H9 (cell line): ENCODE results near the gene CCNQ. TPM values are rescaled to one million over a fixed set of nuclear protein-coding genes. Genes with fewer than 3 reads are reported as not detected.

Experiments used
- DNase-seq: peaks from one replicate; pipeline ENCODE4 v3.0.0-alpha.2; 2017
- H2AFZ ChIP-seq: one replicate; pipeline ENCODE4 v1.6.1; 2013; ENCODE audit warnings: mild to moderate bottlenecking, low read length, control low read depth, moderate library complexity
- H2AK5ac ChIP-seq: 2 replicates; pipeline ENCODE4 v1.6.1; 2013; ENCODE audit warnings: low read length, control low read depth, mixed read lengths; ENCODE audit not compliant: insufficient read length
- H2BK120ac ChIP-seq: one replicate; pipeline ENCODE4 v1.6.1; 2013; ENCODE audit warnings: low read depth, mild to moderate bottlenecking, low read length, control low read depth, inconsistent platforms; ENCODE audit not compliant: poor library complexity, severe bottlenecking
- H2BK12ac ChIP-seq: 2 replicates; pipeline ENCODE4 v1.6.1; 2013; ENCODE audit warnings: low read length, control low read depth, mixed read lengths, low read depth; ENCODE audit not compliant: insufficient read length
- H2BK15ac ChIP-seq: 2 replicates; pipeline ENCODE4 v1.6.1; 2013; ENCODE audit warnings: low read depth, low read length, control low read depth
- H2BK20ac ChIP-seq: one replicate; pipeline ENCODE4 v1.6.1; 2013; ENCODE audit warnings: low read depth, mild to moderate bottlenecking, low read length, control low read depth, inconsistent platforms; ENCODE audit not compliant: poor library complexity, severe bottlenecking
- H2BK5ac ChIP-seq: 2 replicates; pipeline ENCODE4 v1.6.1; 2013; ENCODE audit warnings: low read length, control low read depth, mixed read lengths; ENCODE audit not compliant: insufficient read length
- H3K14ac ChIP-seq: 2 replicates; pipeline ENCODE4 v1.6.1; 2013; ENCODE audit warnings: low read length, control low read depth; ENCODE audit not compliant: insufficient read depth
- H3K18ac ChIP-seq: 2 replicates; pipeline ENCODE4 v1.6.1; 2013; ENCODE audit warnings: low read depth, mild to moderate bottlenecking, mixed read lengths, low read length, control low read depth; ENCODE audit not compliant: insufficient read length
- H3K23ac ChIP-seq: 2 replicates; pipeline ENCODE4 v1.6.1; 2013; ENCODE audit warnings: low read length, control low read depth, mixed read lengths, low read depth; ENCODE audit not compliant: insufficient read length
- H3K23me2 ChIP-seq: 2 replicates; pipeline ENCODE4 v1.6.1; 2013; ENCODE audit warnings: low read depth, mild to moderate bottlenecking, mixed read lengths, low read length, control low read depth; ENCODE audit not compliant: insufficient read length, poor library complexity, severe bottlenecking
- H3K27ac ChIP-seq: 2 replicates; pipeline ENCODE4 v1.5.1; 2013; ENCODE audit warnings: low read length, control low read depth, mixed read lengths, low read depth; ENCODE audit not compliant: insufficient read length
- H3K27me3 ChIP-seq: 2 replicates; pipeline ENCODE4 v1.6.1; 2013; ENCODE audit warnings: low read length, control low read depth, inconsistent platforms; ENCODE audit not compliant: insufficient read depth
- H3K4ac ChIP-seq: 2 replicates; pipeline ENCODE4 v1.6.1; 2013; ENCODE audit warnings: low read depth, mild to moderate bottlenecking, control low read depth, inconsistent platforms, low read length, moderate library complexity
- H3K4me1 ChIP-seq: 2 replicates; pipeline ENCODE4 v1.6.1; 2013; ENCODE audit warnings: low read length, control low read depth, inconsistent platforms; ENCODE audit not compliant: insufficient read depth
- H3K4me2 ChIP-seq: 2 replicates; pipeline ENCODE4 v1.6.1; 2013; ENCODE audit warnings: low read length, control low read depth, mixed read lengths; ENCODE audit not compliant: insufficient read length, insufficient read depth
- H3K56ac ChIP-seq: 2 replicates; pipeline ENCODE4 v1.6.1; 2013; ENCODE audit warnings: low read depth, mild to moderate bottlenecking, mixed read lengths, low read length, control low read depth; ENCODE audit not compliant: insufficient read length
- H3K79me1 ChIP-seq: 2 replicates; pipeline ENCODE4 v1.6.1; 2013; ENCODE audit warnings: low read depth, mild to moderate bottlenecking, moderate library complexity, low read length, control low read depth, inconsistent platforms; ENCODE audit not compliant: insufficient read depth, poor library complexity, severe bottlenecking
- H3K79me2 ChIP-seq: 2 replicates; pipeline ENCODE4 v1.6.1; 2013; ENCODE audit warnings: low read length, control low read depth, inconsistent platforms; ENCODE audit not compliant: insufficient read depth
- H3K9ac ChIP-seq: 2 replicates; pipeline ENCODE4 v1.6.1; 2013; ENCODE audit warnings: low read length, control low read depth, mixed read lengths; ENCODE audit not compliant: insufficient read length; ENCODE audit errors: extremely low read depth
- H3K9me3 ChIP-seq: one replicate; pipeline ENCODE4 v1.6.1; 2013; ENCODE audit warnings: low read depth, low read length, inconsistent platforms; ENCODE audit not compliant: control insufficient read depth
- H3T11ph ChIP-seq: one replicate; pipeline ENCODE4 v1.6.1; 2013; ENCODE audit warnings: mild to moderate bottlenecking, low read length, control low read depth, inconsistent platforms
- H4K20me1 ChIP-seq: one replicate; pipeline ENCODE4 v1.6.1; 2013; ENCODE audit not compliant: control insufficient read depth, insufficient read length, insufficient read depth
- H4K5ac ChIP-seq: 2 replicates; pipeline ENCODE4 v1.6.1; 2013; ENCODE audit warnings: low read depth, mild to moderate bottlenecking, mixed read lengths, low read length, control low read depth; ENCODE audit not compliant: insufficient read length
- H4K8ac ChIP-seq: replicated peaks from 2 replicates; pipeline ENCODE4 v1.6.1; 2013; ENCODE audit warnings: low read length, control low read depth, mixed read lengths, low read depth; ENCODE audit not compliant: insufficient read length
- H4K91ac ChIP-seq: 2 replicates; pipeline ENCODE4 v1.6.1; 2013; ENCODE audit warnings: low read depth, mild to moderate bottlenecking, moderate library complexity, mixed read lengths, low read length, control low read depth; ENCODE audit not compliant: insufficient read length
- H3K27ac Mint-ChIP-seq, 3 experiments: 2 replicates in 2 of 3; 3 replicates in 1 of 3; pipeline ENCODE4 v1.8.0; 2020 to 2021; ENCODE audit warnings: mixed read lengths in 3 of 3, mild to moderate bottlenecking in 1 of 3, moderate library complexity in 1 of 3
- H3K27me3 Mint-ChIP-seq: 2 replicates; pipeline ENCODE4 v1.8.0; 2021; ENCODE audit warnings: low read depth, mild to moderate bottlenecking, moderate library complexity, mixed read lengths
- H3K36me3 Mint-ChIP-seq, 3 experiments: 2 replicates in 2 of 3; 3 replicates in 1 of 3; pipeline ENCODE4 v1.8.0; 2020 to 2021; ENCODE audit warnings: low read depth in 3 of 3, mixed read lengths in 3 of 3; ENCODE audit not compliant: insufficient read depth in 1 of 3
- H3K4me1 Mint-ChIP-seq, 2 experiments: 2 replicates each; pipeline ENCODE4 v1.8.0; 2020; ENCODE audit warnings: mixed read lengths in 2 of 2
- H3K4me3 Mint-ChIP-seq, 2 experiments: 2 replicates in 1 of 2; 3 replicates in 1 of 2; pipeline ENCODE4 v1.8.0; 2020 to 2021; ENCODE audit warnings: mild to moderate bottlenecking in 2 of 2, mixed read lengths in 2 of 2, moderate library complexity in 1 of 2
- H3K9me3 Mint-ChIP-seq, 2 experiments: 2 replicates in 1 of 2; 3 replicates in 1 of 2; pipeline ENCODE4 v1.8.0; 2020; ENCODE audit warnings: mild to moderate bottlenecking in 2 of 2, mixed read lengths in 2 of 2, moderate library complexity in 1 of 2
- CTCF ChIP-seq: fragments of 200-600 bp; sonication (generic); conservative IDR thresholded peaks from 3 replicates; pipeline ENCODE4 v1.8.0; 2021; ENCODE audit warnings: antibody characterized with exemption, mild to moderate bottlenecking
- WGBS: extraction: QIAGEN DNeasy Blood & Tissue Kit; methylation state at CpG from one replicate; pipeline ENCODE4 v1.1.7; 2013; ENCODE audit warnings: missing lambda C conversion rate, low lambda C conversion rate, mixed read lengths; ENCODE audit not compliant: insufficient read length; ENCODE audit errors: extremely low coverage; 5-methylcytosine and 5-hydroxymethylcytosine counted together
- total RNA-seq: library from RNA; stranded (reverse); gene quantifications from 2 replicates; pipeline ENCODE4 v1.2.1, GENCODE V29; 2021

CCNQ gene
- total RNA-seq, 1 experiment from 2014 or later = 18.4 TPM

- H4K91ac ChIP-seq = no peak overlapping the region
- no peak overlapping the region for H2BK5ac ChIP-seq
- H2BK120ac ChIP-seq = no peak overlapping the region
- peaks cover 22% of the 10 kb centered on the region for H3K27me3 Mint-ChIP-seq
- H3K4me2 ChIP-seq = no peak overlapping the region
- no peak overlapping the region for H4K8ac ChIP-seq
- H3K9ac ChIP-seq = no peak overlapping the region
- peaks cover 73 to 79% of the 10 kb centered on the region in 2 experiments for H3K9me3 Mint-ChIP-seq
- H3K4me1 Mint-ChIP-seq = peaks cover 10 to 24% of the 10 kb centered on the region in 2 experiments
- no peaks in the 10 kb centered on the region for H3K23me2 ChIP-seq
- no peak overlapping the region for H3K18ac ChIP-seq
- no peaks in the 10 kb centered on the region for H3K27me3 ChIP-seq
- no peak overlapping the region for H2BK20ac ChIP-seq
- H3K23ac ChIP-seq = no peak overlapping the region
- WGBS = no CpG with 5 or more reads among the region's 10 CpGs
- no peak overlapping the region for H4K5ac ChIP-seq
- no peak overlapping the region for H2AK5ac ChIP-seq
- no peak overlapping the region for H2AFZ ChIP-seq
- H3T11ph ChIP-seq = no peak overlapping the region
- no peaks in the 10 kb centered on the region for H3K79me1 ChIP-seq
- no peak overlapping the region for H3K27ac ChIP-seq
- H3K27ac Mint-ChIP-seq = peak overlapping the region in 1 of 3 experiments; percentile 94; a peak in 1 of 7 replicates
- no peaks in the 10 kb centered on the region for H3K4me1 ChIP-seq
- H4K20me1 ChIP-seq = no peaks in the 10 kb centered on the region
- no peak overlapping the region for H3K4ac ChIP-seq
- H3K56ac ChIP-seq = no peak overlapping the region
- no peak overlapping the region for H2BK12ac ChIP-seq
- no peak overlapping the region for H3K4me3 Mint-ChIP-seq
- H2BK15ac ChIP-seq = no peak overlapping the region
- H3K9me3 ChIP-seq = peaks cover 51% of the 10 kb centered on the region
- no peak for DNase-seq
- no peak overlapping the region for H3K14ac ChIP-seq
- H3K36me3 Mint-ChIP-seq = peaks cover 0 to 3% (median 0%) of the 10 kb centered on the region in 3 experiments; a peak in 3 of 7 replicates
- TF ChIP-seq CTCF = no peak
- H3K79me2 ChIP-seq = no peaks in the 10 kb centered on the region
Measured at GRCh38 chrX:153576239-153576870, 22.6 kb downstream of the CCNQ start.
